ENCODE results near the gene MGAT3. TPM values are rescaled to one million over a fixed set of nuclear protein-coding genes. Genes with fewer than 3 reads are reported as not detected.

Gene MGAT3
- total RNA-seq, 5 donors from 2014 or later (not counting 1 experiment from before 2014, with no cell fraction given) = 0.23 to 2.7 (median 1.1) TPM

GRCh38 chr22:39435616-39436015, 21.2 kb upstream of the MGAT3 start:
- no peak overlapping the region for H3K4me3 Mint-ChIP-seq
- H3K27ac ChIP-seq (ENCODE audit: low read length) = no peak overlapping the region
- H3K36me3 ChIP-seq (ENCODE audit: control insufficient read depth in 2 of 2, extremely low read depth in 1 of 2, insufficient read depth in 1 of 2, low read length in 1 of 2) = peaks cover 2 to 20% of the 10 kb centered on the region in 2 donors
- H3K27me3 Mint-ChIP-seq = peaks cover 7% of the 10 kb centered on the region in 2 donors
- ATAC-seq (replicated peaks in 1 of 4) (no peak), DNase-seq (no peak)
- ChIA-PET CTCF (no interaction called here), POLR2A (no interaction called here)
- WGBS (ENCODE audit: insufficient coverage) = 95% methylated on average over 3 of the region's 8 CpGs
- peaks cover 9% of the 10 kb centered on the region for H3K36me3 Mint-ChIP-seq
- peaks cover 0 to 13% of the 10 kb centered on the region in 2 experiments for H3K4me1 ChIP-seq (ENCODE audit: control insufficient read depth in 1 of 2, extremely low read depth in 1 of 2, insufficient read depth in 2 of 2, low read length in 2 of 2)
- H3K27me3 ChIP-seq (replicated peaks in 1 of 2; ENCODE audit: control insufficient read depth in 2 of 2, extremely low read depth in 1 of 2, insufficient read depth in 2 of 2, low read length in 1 of 2) = peaks cover 0 to 17% of the 10 kb centered on the region in 2 experiments
- no peak overlapping the region for H3K27ac Mint-ChIP-seq
- H3K4me3 ChIP-seq (ENCODE audit: control insufficient read depth in 1 of 2, extremely low read depth in 1 of 2, low read length in 1 of 2) = no peak overlapping the region
- H3K4me1 Mint-ChIP-seq = peaks cover 11 to 22% (median 15%) of the 10 kb centered on the region in 3 donors
- H3K9me3 ChIP-seq = no peaks in the 10 kb centered on the region
- no peaks in the 10 kb centered on the region for H3K9me3 Mint-ChIP-seq

GRCh38 chr22:39437791-39438704, 18.8 kb upstream of the MGAT3 start:
- DNase-seq (no peak), ATAC-seq (replicated peaks in 1 of 4) (no peak)
- Mint-ChIP-seq H3K36me3 (peaks cover 4% of the 10 kb centered on the region), H3K27ac (no peak overlapping the region), H3K9me3 (no peaks in the 10 kb centered on the region), H3K27me3 (peaks cover 7 to 12% of the 10 kb centered on the region in 2 donors), H3K4me1 (peaks cover 11 to 22% (median 15%) of the 10 kb centered on the region in 3 donors), H3K4me3 (peak overlapping the region in 1 of 3 donors; percentile 68)
- H3K27ac ChIP-seq (ENCODE audit: low read length) = no peak overlapping the region
- ChIA-PET POLR2A (no interaction called here), CTCF (interaction anchor here in 1 of 2 donors (0.6 kb wide), 1 partner anchor 26 kb away, joined by 3 read pairs; no protein-coding TSS in a partner anchor)
- H3K36me3 ChIP-seq (ENCODE audit: control insufficient read depth in 2 of 2, extremely low read depth in 1 of 2, insufficient read depth in 1 of 2, low read length in 1 of 2) = peaks cover 0 to 2% of the 10 kb centered on the region in 2 donors
- H3K27me3 ChIP-seq (replicated peaks in 1 of 2; ENCODE audit: control insufficient read depth in 2 of 2, extremely low read depth in 1 of 2, insufficient read depth in 2 of 2, low read length in 1 of 2) = peaks cover 0 to 22% of the 10 kb centered on the region in 2 experiments
- no peaks in the 10 kb centered on the region for H3K9me3 ChIP-seq
- 53% methylated on average over 15 of the region's 16 CpGs for WGBS (ENCODE audit: insufficient coverage)
- peak overlapping the region in 1 of 2 donors; percentile 35 for H3K4me3 ChIP-seq (ENCODE audit: control insufficient read depth in 1 of 2, extremely low read depth in 1 of 2, low read length in 1 of 2)
- peaks cover 0 to 13% of the 10 kb centered on the region in 2 experiments for H3K4me1 ChIP-seq (ENCODE audit: control insufficient read depth in 1 of 2, extremely low read depth in 1 of 2, insufficient read depth in 2 of 2, low read length in 2 of 2)

GRCh38 chr22:39439170-39439569, 17.6 kb upstream of the MGAT3 start:
- POLR2A ChIA-PET = no interaction called here
- peak overlapping the region in 1 of 2 donors; percentile 1 for H3K27ac Mint-ChIP-seq
- H3K27ac ChIP-seq (ENCODE audit: low read length) = no peak overlapping the region

GRCh38 chr22:39443398-39443797, 13.4 kb upstream of the MGAT3 start:
- peaks cover 7 to 14% of the 10 kb centered on the region in 2 donors for H3K27me3 Mint-ChIP-seq
- ATAC-seq (replicated peaks in 1 of 4) = no peak
- POLR2A ChIA-PET = no interaction called here
- no peaks in the 10 kb centered on the region for H3K9me3 Mint-ChIP-seq
- Histone ChIP-seq H3K4me3 (ENCODE audit: control insufficient read depth in 1 of 2, extremely low read depth in 1 of 2, low read length in 1 of 2) (no peak overlapping the region), H3K27me3 (replicated peaks in 1 of 2; ENCODE audit: control insufficient read depth in 2 of 2, extremely low read depth in 1 of 2, insufficient read depth in 2 of 2, low read length in 1 of 2) (peaks cover 0 to 29% of the 10 kb centered on the region in 2 experiments), H3K36me3 (ENCODE audit: control insufficient read depth in 2 of 2, extremely low read depth in 1 of 2, insufficient read depth in 1 of 2, low read length in 1 of 2) (no peaks in the 10 kb centered on the region), H3K4me1 (ENCODE audit: control insufficient read depth in 1 of 2, extremely low read depth in 1 of 2, insufficient read depth in 2 of 2, low read length in 2 of 2) (peaks cover 9 to 31% of the 10 kb centered on the region in 2 experiments), H3K27ac (ENCODE audit: low read length) (no peak overlapping the region), H3K9me3 (no peaks in the 10 kb centered on the region)
- H3K27ac Mint-ChIP-seq = no peak overlapping the region
- H3K36me3 Mint-ChIP-seq = no peaks in the 10 kb centered on the region
- CTCF ChIA-PET = no interaction called here
- H3K4me3 Mint-ChIP-seq = no peak overlapping the region
- DNase-seq = no peak
- WGBS (ENCODE audit: insufficient coverage) = 83% methylated on average over 6 of the region's 6 CpGs
- H3K4me1 Mint-ChIP-seq = peaks cover 18 to 25% (median 21%) of the 10 kb centered on the region in 3 donors

More at GRCh38 chr22:39439170-39439569, 17.6 kb upstream of the MGAT3 start:
- H3K4me1 ChIP-seq (ENCODE audit: control insufficient read depth in 1 of 2, extremely low read depth in 1 of 2, insufficient read depth in 2 of 2, low read length in 2 of 2) = peaks cover 0 to 13% of the 10 kb centered on the region in 2 experiments
- H3K9me3 ChIP-seq = no peaks in the 10 kb centered on the region
- H3K4me1 Mint-ChIP-seq = peaks cover 11 to 22% (median 15%) of the 10 kb centered on the region in 3 donors
- H3K9me3 Mint-ChIP-seq = no peaks in the 10 kb centered on the region
- 92% methylated on average over 8 of the region's 8 CpGs for WGBS (ENCODE audit: insufficient coverage)
- peaks cover 7 to 12% of the 10 kb centered on the region in 2 donors for H3K27me3 Mint-ChIP-seq
- CTCF ChIA-PET = no interaction called here
- no peaks in the 10 kb centered on the region for H3K36me3 Mint-ChIP-seq
- no peak overlapping the region for H3K4me3 Mint-ChIP-seq
- peaks cover 0 to 2% of the 10 kb centered on the region in 2 donors for H3K36me3 ChIP-seq (ENCODE audit: control insufficient read depth in 2 of 2, extremely low read depth in 1 of 2, insufficient read depth in 1 of 2, low read length in 1 of 2)
- H3K27me3 ChIP-seq (replicated peaks in 1 of 2; ENCODE audit: control insufficient read depth in 2 of 2, extremely low read depth in 1 of 2, insufficient read depth in 2 of 2, low read length in 1 of 2) = peaks cover 0 to 27% of the 10 kb centered on the region in 2 experiments
- no peak overlapping the region for H3K4me3 ChIP-seq (ENCODE audit: control insufficient read depth in 1 of 2, extremely low read depth in 1 of 2, low read length in 1 of 2)
- ATAC-seq (replicated peaks in 1 of 4) (no peak), DNase-seq (no peak)

GRCh38 chr22:39444247-39444800, 12.5 kb upstream of the MGAT3 start:
- WGBS (ENCODE audit: insufficient coverage) = 91% methylated on average over 5 of the region's 7 CpGs
- H3K4me1 Mint-ChIP-seq = peaks cover 14 to 23% (median 17%) of the 10 kb centered on the region in 3 donors
- H3K36me3 ChIP-seq (ENCODE audit: control insufficient read depth in 2 of 2, extremely low read depth in 1 of 2, insufficient read depth in 1 of 2, low read length in 1 of 2) = no peaks in the 10 kb centered on the region
- DNase-seq (no peak), ATAC-seq (replicated peaks in 1 of 4) (no peak)
- peaks cover 0 to 31% of the 10 kb centered on the region in 2 experiments for H3K27me3 ChIP-seq (replicated peaks in 1 of 2; ENCODE audit: control insufficient read depth in 2 of 2, extremely low read depth in 1 of 2, insufficient read depth in 2 of 2, low read length in 1 of 2)
- H3K4me3 ChIP-seq (ENCODE audit: control insufficient read depth in 1 of 2, extremely low read depth in 1 of 2, low read length in 1 of 2) = no peak overlapping the region
- peaks cover 1 to 7% of the 10 kb centered on the region in 2 donors for H3K27me3 Mint-ChIP-seq
- CTCF ChIA-PET = no interaction called here
- H3K27ac Mint-ChIP-seq = no peak overlapping the region
- H3K27ac ChIP-seq (ENCODE audit: low read length) = no peak overlapping the region
- no peak overlapping the region for H3K4me3 Mint-ChIP-seq
- H3K4me1 ChIP-seq (ENCODE audit: control insufficient read depth in 1 of 2, extremely low read depth in 1 of 2, insufficient read depth in 2 of 2, low read length in 2 of 2) = peaks cover 9 to 36% of the 10 kb centered on the region in 2 experiments
- H3K9me3 ChIP-seq = no peaks in the 10 kb centered on the region
- H3K9me3 Mint-ChIP-seq = no peaks in the 10 kb centered on the region
- POLR2A ChIA-PET = no interaction called here
- no peaks in the 10 kb centered on the region for H3K36me3 Mint-ChIP-seq

- Histone ChIP-seq H3K36me3 (ENCODE audit: control insufficient read depth in 2 of 2, extremely low read depth in 1 of 2, insufficient read depth in 1 of 2, low read length in 1 of 2) (no peaks in the 10 kb centered on the region), H3K9me3 (no peaks in the 10 kb centered on the region), H3K4me1 (ENCODE audit: control insufficient read depth in 1 of 2, extremely low read depth in 1 of 2, insufficient read depth in 2 of 2, low read length in 2 of 2) (peaks cover 9 to 43% of the 10 kb centered on the region in 2 experiments), H3K4me3 (ENCODE audit: control insufficient read depth in 1 of 2, extremely low read depth in 1 of 2, low read length in 1 of 2) (no peak overlapping the region), H3K27me3 (replicated peaks in 1 of 2; ENCODE audit: control insufficient read depth in 2 of 2, extremely low read depth in 1 of 2, insufficient read depth in 2 of 2, low read length in 1 of 2) (peaks cover 0 to 34% of the 10 kb centered on the region in 2 experiments), H3K27ac (ENCODE audit: low read length) (no peak overlapping the region)
- ATAC-seq (replicated peaks in 1 of 4) = no peak
- CTCF ChIA-PET = no interaction called here
- 89% methylated on average over 9 of the region's 11 CpGs for WGBS (ENCODE audit: insufficient coverage)
- Mint-ChIP-seq H3K4me1 (peaks cover 19 to 28% (median 21%) of the 10 kb centered on the region in 3 donors), H3K36me3 (no peaks in the 10 kb centered on the region), H3K27me3 (peaks cover 0 to 9% of the 10 kb centered on the region in 2 donors), H3K4me3 (no peak overlapping the region), H3K9me3 (no peaks in the 10 kb centered on the region), H3K27ac (no peak overlapping the region)
- DNase-seq = no peak
- POLR2A ChIA-PET = no interaction called here
Observed at GRCh38 chr22:39444937-39445465, 11.8 kb upstream of the MGAT3 start.
